Kidney (tissue), 14 donors: ENCODE data around the gene ITPR1. TPM values are rescaled to one million over a fixed set of nuclear protein-coding genes. Genes with fewer than 3 reads are reported as not detected.

ENCODE experiments used
- DNase-seq, 5 donors: peaks; one replicate each; pipeline ENCODE4 v3.0.0-alpha.2; 2013 to 2020
- FAIRE-seq: peaks from 2 replicates; lab custom pipeline; 2012; peaks lifted over from hg19 to GRCh38; lab: Jason Lieb, UNC
- H3K27ac ChIP-seq, 2 donors: one replicate each; pipeline ENCODE4 v1.7.0; 2013; ENCODE audit warnings: low read depth in 2 of 2, low read length in 2 of 2, inconsistent platforms in 1 of 2
- H3K27me3 ChIP-seq: one replicate; pipeline ENCODE4 v1.7.1; 2013; ENCODE audit warnings: low read length, inconsistent platforms; ENCODE audit not compliant: control insufficient read depth, insufficient read depth
- H3K36me3 ChIP-seq, 3 donors: one replicate each; pipeline versions ENCODE4 v1.7.0 to v1.7.1; 2013; ENCODE audit warnings: low read length in 3 of 3, control low read depth in 1 of 3, inconsistent platforms in 1 of 3; ENCODE audit not compliant: insufficient read depth in 3 of 3, control insufficient read depth in 2 of 3
- H3K4me1 ChIP-seq, 3 donors: one replicate each; pipeline versions ENCODE4 v1.7.0 to v1.7.1; 2013; ENCODE audit warnings: low read length in 3 of 3, inconsistent platforms in 1 of 3, low read depth in 1 of 3; ENCODE audit not compliant: control insufficient read depth in 2 of 3, insufficient read depth in 2 of 3
- H3K4me3 ChIP-seq, 3 donors: one replicate each; pipeline versions ENCODE4 v1.7.0 to v1.8.1; 2013; ENCODE audit warnings: low read length in 3 of 3, control low read depth in 1 of 3, inconsistent platforms in 1 of 3
- H3K9ac ChIP-seq, 3 donors: one replicate each; pipeline versions ENCODE4 v1.7.0 to v1.7.1; 2013; ENCODE audit warnings: low read length in 3 of 3, control low read depth in 1 of 3, inconsistent platforms in 1 of 3
- H3K9me3 ChIP-seq, 3 donors: one replicate each; pipeline versions ENCODE4 v1.7.0 to v1.7.1; 2013; ENCODE audit warnings: low read length in 3 of 3, control low read depth in 1 of 3, inconsistent platforms in 1 of 3; ENCODE audit not compliant: control insufficient read depth in 2 of 3, insufficient read depth in 1 of 3
- intact Hi-C: fragments of 100-400 bp; cut with DNase I; formaldehyde crosslinking; loops from one replicate; pipeline ENCODE4 v1.11.1; 2022
- polyA plus RNA-seq: library from polyadenylated mRNA; stranded (reverse); fragments of 350-450 nt; fragmentation: Illumina TruSeq; extraction: RNeasy Lipid Tissue Mini Kit (QIAGEN cat#74804); gene quantifications from one replicate; pipeline ENCODE4 v1.2.3, GENCODE V29; 2014; ENCODE audit warnings: low read depth, low replicate concordance; ENCODE audit not compliant: insufficient read depth
- total RNA-seq: library from RNA; stranded (reverse); fragmentation: NEBNext Ultra II Directional; extraction: Animal tissue kit (Norgen Biotek cat#: 25700); gene quantifications from one replicate; pipeline ENCODE4 v1.2.1, GENCODE V29; 2021
- TF ChIP-seq, protein P1 (sequence below): IDR thresholded peaks from 3 replicates; pipeline ENCODE4 v1.5.1; 2012; ENCODE audit warnings: mild to moderate bottlenecking, moderate library complexity, borderline replicate concordance; ENCODE audit not compliant: insufficient read depth; ENCODE audit errors: extremely low read depth
- donor health status: control.
- donor health status: control.
- donor health status: control.
- donor health status: control.
- donor health status: control.
- donor health status: DM: yes; HTN: yes; CAD: no.
- donor health status: Normal renal cell carcinoma (clear cell type).

Gene ITPR1
- total and polyA plus RNA-seq, 2 donors from 2014 or later, result 30.2 to 81.2 TPM

DNA sequence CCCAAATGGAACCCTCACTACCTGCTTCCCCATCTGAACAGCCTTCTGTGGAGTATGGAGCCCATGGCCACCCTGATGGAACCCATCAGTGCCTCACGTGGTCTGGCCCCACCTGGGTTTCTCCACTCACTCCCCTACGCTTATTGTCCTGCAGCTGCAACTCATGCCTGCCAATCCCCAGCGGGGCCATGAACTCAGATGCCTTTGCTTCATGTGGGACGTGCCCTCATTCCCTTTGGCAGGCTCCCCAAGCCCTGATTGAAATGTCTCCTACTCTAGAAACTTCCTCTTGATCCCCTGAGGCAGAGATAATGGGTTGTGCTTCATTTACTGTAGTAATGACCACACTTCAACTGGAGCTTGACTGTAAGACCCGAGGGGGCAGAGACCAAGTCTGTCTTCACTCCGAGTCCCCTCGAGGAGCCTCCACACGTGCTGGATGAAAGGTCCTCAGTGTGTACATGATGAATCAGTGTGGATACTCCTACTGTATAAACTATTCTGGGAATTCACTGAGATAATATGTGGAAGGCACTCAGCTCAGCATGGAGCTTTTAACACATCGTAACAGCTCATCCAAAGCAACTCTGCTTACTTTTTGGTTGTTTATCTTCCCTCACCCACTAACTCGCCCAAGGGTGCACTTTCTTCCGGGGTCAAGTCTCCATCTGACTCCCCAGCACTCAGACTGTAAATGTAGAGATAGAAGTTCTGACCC is 253.3 kb downstream of the ITPR1 start:
- Histone ChIP-seq H3K36me3 (peaks cover 0 to 8% (median 5%) of the 10 kb centered on the region in 3 donors), H3K27me3 (no peaks in the 10 kb centered on the region), H3K4me1 (peaks cover 6 to 40% (median 23%) of the 10 kb centered on the region in 3 donors), H3K4me3 (no peak overlapping the region), H3K27ac (peak overlapping the region in 1 of 2 donors; percentile 34), H3K9ac (no peak overlapping the region), H3K9me3 (no peaks in the 10 kb centered on the region)
- TF ChIP-seq, protein P1, sequence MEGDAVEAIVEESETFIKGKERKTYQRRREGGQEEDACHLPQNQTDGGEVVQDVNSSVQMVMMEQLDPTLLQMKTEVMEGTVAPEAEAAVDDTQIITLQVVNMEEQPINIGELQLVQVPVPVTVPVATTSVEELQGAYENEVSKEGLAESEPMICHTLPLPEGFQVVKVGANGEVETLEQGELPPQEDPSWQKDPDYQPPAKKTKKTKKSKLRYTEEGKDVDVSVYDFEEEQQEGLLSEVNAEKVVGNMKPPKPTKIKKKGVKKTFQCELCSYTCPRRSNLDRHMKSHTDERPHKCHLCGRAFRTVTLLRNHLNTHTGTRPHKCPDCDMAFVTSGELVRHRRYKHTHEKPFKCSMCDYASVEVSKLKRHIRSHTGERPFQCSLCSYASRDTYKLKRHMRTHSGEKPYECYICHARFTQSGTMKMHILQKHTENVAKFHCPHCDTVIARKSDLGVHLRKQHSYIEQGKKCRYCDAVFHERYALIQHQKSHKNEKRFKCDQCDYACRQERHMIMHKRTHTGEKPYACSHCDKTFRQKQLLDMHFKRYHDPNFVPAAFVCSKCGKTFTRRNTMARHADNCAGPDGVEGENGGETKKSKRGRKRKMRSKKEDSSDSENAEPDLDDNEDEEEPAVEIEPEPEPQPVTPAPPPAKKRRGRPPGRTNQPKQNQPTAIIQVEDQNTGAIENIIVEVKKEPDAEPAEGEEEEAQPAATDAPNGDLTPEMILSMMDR, result no peak
- DNase-seq, result no peak
- intact Hi-C loops, result no loop called here
- no peak for FAIRE-seq

DNA sequence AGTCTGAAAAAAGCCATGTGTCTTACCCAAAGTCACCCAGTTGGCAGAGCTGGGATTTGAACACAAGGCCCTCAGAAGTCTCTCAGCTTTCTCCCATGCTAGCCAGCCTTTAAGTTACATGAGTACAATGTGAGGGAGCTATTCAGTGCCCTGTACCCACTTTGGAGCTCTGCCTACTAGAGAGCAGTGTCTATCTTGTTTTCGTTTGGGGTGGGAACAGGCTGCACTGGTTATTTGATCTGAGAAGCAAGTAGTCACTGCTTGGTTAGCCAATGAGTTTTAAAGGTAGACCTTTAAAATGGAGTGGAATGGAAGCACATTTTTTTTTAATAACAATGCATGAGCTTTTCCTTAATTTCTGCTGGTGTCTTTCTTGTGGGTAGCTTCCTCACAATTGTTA is 255.0 kb downstream of the ITPR1 start:
- FAIRE-seq, result no peak
- no peak for DNase-seq
- TF ChIP-seq, protein P1, result no peak
- peaks cover 0 to 8% (median 5%) of the 10 kb centered on the region in 3 donors for H3K36me3 ChIP-seq
- intact Hi-C loops, result no loop called here
- H3K27ac ChIP-seq, result peak overlapping the region in 1 of 2 donors; percentile 51
- H3K4me1 ChIP-seq, result peaks cover 6 to 41% (median 27%) of the 10 kb centered on the region in 3 donors
- no peaks in the 10 kb centered on the region for H3K27me3 ChIP-seq
- H3K9ac ChIP-seq, result no peak overlapping the region
- H3K4me3 ChIP-seq, result no peak overlapping the region
- H3K9me3 ChIP-seq, result no peaks in the 10 kb centered on the region

DNA sequence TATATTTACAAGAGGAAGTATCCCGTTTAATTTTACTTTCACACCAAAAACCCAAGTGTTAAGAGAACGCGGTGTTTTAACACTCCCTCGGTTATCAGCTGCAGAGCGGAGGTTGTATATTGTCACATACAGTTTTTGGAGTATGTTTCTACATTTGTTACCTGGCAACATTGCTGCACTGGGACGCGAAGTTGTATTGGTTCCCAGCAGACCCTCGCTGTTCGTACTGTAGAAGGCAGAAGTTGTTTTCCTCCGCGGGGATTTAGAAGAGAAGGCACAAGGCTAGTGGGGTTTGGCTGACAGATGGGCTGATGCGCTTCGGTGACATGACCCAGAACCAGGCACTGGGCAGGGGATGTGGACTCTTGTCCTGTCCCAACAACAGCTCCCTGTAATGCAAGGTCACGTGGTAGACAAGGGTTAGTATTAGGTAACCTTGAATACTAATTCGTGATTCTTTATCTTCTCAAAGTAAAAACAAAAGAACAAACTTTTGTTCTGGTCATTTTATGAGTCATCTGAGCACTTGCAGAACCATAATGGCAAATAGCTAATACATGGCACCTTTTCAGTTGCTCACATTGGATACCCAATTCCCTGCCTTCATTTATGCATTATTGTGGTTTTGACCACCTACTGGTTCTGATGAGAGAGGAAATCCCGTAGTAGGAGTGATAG is 255.7 kb downstream of the ITPR1 start:
- FAIRE-seq (no peak), DNase-seq (no peak)
- H3K9me3 ChIP-seq, result no peaks in the 10 kb centered on the region
- H3K4me3 ChIP-seq, result peak overlapping the region in 2 of 3 donors; percentile 22 to 76
- peaks cover 6 to 41% (median 32%) of the 10 kb centered on the region in 3 donors for H3K4me1 ChIP-seq
- peaks cover 0 to 8% (median 2%) of the 10 kb centered on the region in 3 donors for H3K36me3 ChIP-seq
- TF ChIP-seq, protein P1, result no peak
- no peaks in the 10 kb centered on the region for H3K27me3 ChIP-seq
- intact Hi-C loops, result no loop called here
- H3K27ac ChIP-seq, result peak overlapping the region; percentile 43 to 51
- peak overlapping the region in 1 of 3 donors; percentile 91 for H3K9ac ChIP-seq
